PC-3 (cell line): ENCODE results near the gene SLC2A2. TPM values are rescaled to one million over a fixed set of nuclear protein-coding genes. Genes with fewer than 3 reads are reported as not detected.
A peak's percentile ranks its signal among the peaks of the same experiment; 100 is the strongest.

Experiments used
- ATAC-seq: fragments of 200-7000 bp; cut with Tn5 transposase; 2 replicates; pipeline ENCODE4 v1.9.1; 2020; ENCODE audit warnings: mild to moderate bottlenecking, moderate library complexity
- BruUV-seq: library from RNA; stranded (reverse); fragments of 400-500 nt; replicated peaks from 2 replicates; lab custom pipeline; 2021; lab: Mats Ljungman, UMichigan
- CTCF ChIA-PET: fragments of 300-600 bp; sonication (Branson Sonifier 250); formaldehyde crosslinking; loops from one replicate; lab custom pipeline; 2022; ENCODE audit warnings: antibody characterized with exemption; lab: Charles Lee
- POLR2A ChIA-PET: fragments of 300-600 bp; sonication (Branson Sonifier 250); formaldehyde crosslinking; loops from one replicate; lab custom pipeline; 2022; ENCODE audit warnings: antibody characterized with exemption; ENCODE audit not compliant: unreplicated experiment; lab: Charles Lee
- DNase-seq: peaks from one replicate; pipeline ENCODE4 v3.0.0-alpha.2; 2015
- H2AFZ ChIP-seq: fragments of 300-600 bp; sonication (generic); 2 replicates; pipeline ENCODE4 v1.6.0; 2016; ENCODE audit warnings: antibody characterized with exemption, low read length
- H3F3A ChIP-seq: fragments of 300-600 bp; sonication (generic); one replicate; pipeline ENCODE4 v1.6.0; 2017; ENCODE audit warnings: antibody characterized with exemption, low read length, control low read depth, mild to moderate bottlenecking; ENCODE audit not compliant: unreplicated experiment
- H3K27ac ChIP-seq: fragments of 300-600 bp; sonication (generic); 2 replicates; pipeline ENCODE4 v1.5.1; 2016; ENCODE audit warnings: mild to moderate bottlenecking, low read length
- H3K27me3 ChIP-seq: fragments of 300-600 bp; sonication (generic); 2 replicates; pipeline ENCODE4 v1.6.1; 2016; ENCODE audit warnings: low read length, mixed read lengths
- H3K36me3 ChIP-seq: fragments of 300-600 bp; sonication (generic); 2 replicates; pipeline ENCODE4 v1.6.1; 2016; ENCODE audit warnings: low read depth, mixed run types, low read length, mixed read lengths
- H3K4me1 ChIP-seq: fragments of 300-600 bp; sonication (generic); 2 replicates; pipeline ENCODE4 v1.5.1; 2016; ENCODE audit warnings: low read length; ENCODE audit not compliant: insufficient read depth
- H3K4me2 ChIP-seq: fragments of 300-600 bp; sonication (generic); 2 replicates; pipeline ENCODE4 v1.6.0; 2016; ENCODE audit warnings: low read length
- H3K4me3 ChIP-seq: fragments of 300-600 bp; sonication (generic); 2 replicates; pipeline ENCODE4 v1.5.1; 2016; ENCODE audit warnings: mild to moderate bottlenecking, low read length, mixed read lengths
- H3K79me2 ChIP-seq: fragments of 300-600 bp; sonication (generic); 2 replicates; pipeline ENCODE4 v1.6.1; 2017; ENCODE audit warnings: low read length, mixed read lengths
- H3K9ac ChIP-seq: fragments of 300-600 bp; sonication (generic); 2 replicates; pipeline ENCODE4 v1.6.0; 2016; ENCODE audit warnings: mild to moderate bottlenecking, low read length
- H3K9me2 ChIP-seq: fragments of 300-600 bp; sonication (generic); replicated peaks from 2 replicates; pipeline ENCODE4 v1.6.1; 2016; ENCODE audit warnings: mixed run types, low read length, mixed read lengths
- H3K9me3 ChIP-seq: fragments of 300-600 bp; sonication (generic); 2 replicates; pipeline ENCODE4 v1.6.1; 2016; ENCODE audit warnings: low read length, mixed read lengths
- H4K20me1 ChIP-seq: fragments of 300-600 bp; sonication (generic); 2 replicates; pipeline ENCODE4 v1.6.1; 2016; ENCODE audit warnings: low read length, mixed read lengths
- EZH2 ChIP-seq: fragments of 300-600 bp; sonication (generic); IDR thresholded peaks from one replicate; pipeline ENCODE4 v1.6.1; 2017; ENCODE audit warnings: antibody characterized with exemption, mild to moderate bottlenecking, low read length; ENCODE audit not compliant: unreplicated experiment
- EZH2phosphoT487 ChIP-seq: fragments of 300-600 bp; sonication (generic); IDR thresholded peaks from 2 replicates; pipeline ENCODE4 v1.6.1; 2018; ENCODE audit warnings: mild to moderate bottlenecking, antibody characterized with exemption, low read length, borderline replicate concordance
- intact Hi-C: fragments of 100-400 bp; cut with micrococcal nuclease; formaldehyde crosslinking; loops from 2 replicates; pipeline ENCODE4 v1.9.0; 2023
- total RNA-seq: library from RNA; depleted of rRNA; stranded (reverse); fragments of >200 nt; gene quantifications from 2 replicates; pipeline ENCODE4 v1.2.3, GENCODE V29; 2014
- TF ChIP-seq, protein P1 (sequence below): fragments of 300-600 bp; sonication (generic); conservative IDR thresholded peaks from 2 replicates; pipeline ENCODE4 v1.5.1; 2017; ENCODE audit warnings: antibody characterized with exemption, low read depth, mild to moderate bottlenecking, low read length

The SLC2A2 gene
- total RNA-seq, 1 experiment from 2014 or later, result not detected

DNA sequence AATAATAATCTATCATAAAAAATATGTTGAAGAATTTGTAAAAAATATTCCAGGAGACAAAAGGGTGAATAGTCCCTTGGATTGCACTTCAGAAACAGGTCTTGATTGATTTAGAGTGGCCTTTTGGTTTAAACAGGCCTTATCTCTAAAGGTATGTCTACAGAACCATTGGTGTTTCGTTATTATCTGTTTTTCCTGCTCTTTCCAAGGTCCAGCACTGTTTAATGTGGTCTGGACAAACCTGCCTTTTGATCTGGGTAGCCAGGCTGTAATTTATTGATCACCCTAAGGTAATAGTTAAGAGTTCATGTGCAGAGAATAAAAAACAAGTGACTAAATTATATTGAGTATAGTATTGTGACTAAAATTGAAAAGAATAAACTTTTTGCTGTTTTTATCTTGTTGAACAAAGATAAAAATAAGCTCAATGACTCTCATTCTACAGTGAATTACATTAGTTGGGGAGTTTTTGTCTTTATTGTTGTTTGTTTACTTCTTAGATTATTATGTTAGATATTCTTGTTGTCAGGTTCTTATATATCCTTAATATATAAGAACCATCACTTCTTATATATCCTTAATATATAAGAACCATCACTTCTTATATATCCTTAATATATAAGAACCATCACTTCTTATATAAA lies 25.1 kb downstream of the SLC2A2 start:
- ATAC-seq, result no peak

DNA sequence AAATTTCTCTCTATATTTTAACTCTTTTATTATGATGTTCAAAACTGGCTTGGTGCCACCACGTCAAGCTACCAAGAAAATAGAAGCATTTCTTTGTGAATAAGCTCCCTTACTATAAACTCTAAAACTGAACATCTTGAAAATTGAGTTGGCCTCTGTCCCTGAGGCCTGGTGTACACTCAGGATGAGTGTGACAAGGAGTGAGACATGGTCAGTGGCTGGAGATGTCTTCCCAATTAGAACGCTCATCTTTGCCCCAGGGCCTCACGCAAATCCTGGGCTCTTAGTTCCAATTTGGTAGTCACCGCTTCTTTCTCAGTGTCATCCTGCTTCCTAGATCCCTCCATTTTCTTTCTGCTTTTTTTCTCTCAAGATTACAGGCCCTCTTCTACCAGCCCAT lies 26.2 kb downstream of the SLC2A2 start:
- no TSS peak for BruUV-seq
- Histone ChIP-seq H3K9me2 (no peaks in the 10 kb centered on the region), H3K27me3 (no peaks in the 10 kb centered on the region), H3K36me3 (no peaks in the 10 kb centered on the region), H3F3A (peaks cover 7% of the 10 kb centered on the region), H3K79me2 (no peaks in the 10 kb centered on the region), H3K4me3 (no peak overlapping the region), H3K4me1 (peaks cover 48% of the 10 kb centered on the region), H3K4me2 (peak overlapping the region; percentile 49), H4K20me1 (no peaks in the 10 kb centered on the region), H3K9me3 (no peaks in the 10 kb centered on the region), H3K9ac (no peak overlapping the region), H2AFZ (0 out of 2 replicates have a peak overlapping the region, but pooled peaks have one; percentile 1), H3K27ac (peak overlapping the region; percentile 50)
- TF ChIP-seq EZH2 (no peak), EZH2phosphoT487 (no peak)
- TF ChIP-seq, protein P1, sequence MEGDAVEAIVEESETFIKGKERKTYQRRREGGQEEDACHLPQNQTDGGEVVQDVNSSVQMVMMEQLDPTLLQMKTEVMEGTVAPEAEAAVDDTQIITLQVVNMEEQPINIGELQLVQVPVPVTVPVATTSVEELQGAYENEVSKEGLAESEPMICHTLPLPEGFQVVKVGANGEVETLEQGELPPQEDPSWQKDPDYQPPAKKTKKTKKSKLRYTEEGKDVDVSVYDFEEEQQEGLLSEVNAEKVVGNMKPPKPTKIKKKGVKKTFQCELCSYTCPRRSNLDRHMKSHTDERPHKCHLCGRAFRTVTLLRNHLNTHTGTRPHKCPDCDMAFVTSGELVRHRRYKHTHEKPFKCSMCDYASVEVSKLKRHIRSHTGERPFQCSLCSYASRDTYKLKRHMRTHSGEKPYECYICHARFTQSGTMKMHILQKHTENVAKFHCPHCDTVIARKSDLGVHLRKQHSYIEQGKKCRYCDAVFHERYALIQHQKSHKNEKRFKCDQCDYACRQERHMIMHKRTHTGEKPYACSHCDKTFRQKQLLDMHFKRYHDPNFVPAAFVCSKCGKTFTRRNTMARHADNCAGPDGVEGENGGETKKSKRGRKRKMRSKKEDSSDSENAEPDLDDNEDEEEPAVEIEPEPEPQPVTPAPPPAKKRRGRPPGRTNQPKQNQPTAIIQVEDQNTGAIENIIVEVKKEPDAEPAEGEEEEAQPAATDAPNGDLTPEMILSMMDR, result no peak
- DNase-seq, result no peak
- intact Hi-C loops, result no loop called here
- ChIA-PET CTCF (no interaction called here), POLR2A (no interaction called here)
- no peak for ATAC-seq

More for the DNA sequence above, 25.1 kb downstream of the SLC2A2 start:
- DNase-seq, result no peak
- Histone ChIP-seq H3K27ac (peak overlapping the region; percentile 88), H3K27me3 (no peaks in the 10 kb centered on the region), H3K36me3 (no peaks in the 10 kb centered on the region), H2AFZ (no peak overlapping the region), H3K9ac (no peak overlapping the region), H3K4me1 (peaks cover 48% of the 10 kb centered on the region), H3K4me2 (peak overlapping the region; percentile 64; the same call in 1 of the 2 replicates), H3F3A (peaks cover 7% of the 10 kb centered on the region), H3K79me2 (no peaks in the 10 kb centered on the region), H3K9me2 (no peaks in the 10 kb centered on the region), H4K20me1 (no peaks in the 10 kb centered on the region), H3K9me3 (no peaks in the 10 kb centered on the region), H3K4me3 (no peak overlapping the region)
- POLR2A ChIA-PET, result no interaction called here
- CTCF ChIA-PET, result no interaction called here
- no TSS peak for BruUV-seq
- TF ChIP-seq EZH2phosphoT487, result no peak
- TF ChIP-seq, protein P1, result no peak
- no peak for TF ChIP-seq EZH2
- intact Hi-C loops, result no loop called here

DNA sequence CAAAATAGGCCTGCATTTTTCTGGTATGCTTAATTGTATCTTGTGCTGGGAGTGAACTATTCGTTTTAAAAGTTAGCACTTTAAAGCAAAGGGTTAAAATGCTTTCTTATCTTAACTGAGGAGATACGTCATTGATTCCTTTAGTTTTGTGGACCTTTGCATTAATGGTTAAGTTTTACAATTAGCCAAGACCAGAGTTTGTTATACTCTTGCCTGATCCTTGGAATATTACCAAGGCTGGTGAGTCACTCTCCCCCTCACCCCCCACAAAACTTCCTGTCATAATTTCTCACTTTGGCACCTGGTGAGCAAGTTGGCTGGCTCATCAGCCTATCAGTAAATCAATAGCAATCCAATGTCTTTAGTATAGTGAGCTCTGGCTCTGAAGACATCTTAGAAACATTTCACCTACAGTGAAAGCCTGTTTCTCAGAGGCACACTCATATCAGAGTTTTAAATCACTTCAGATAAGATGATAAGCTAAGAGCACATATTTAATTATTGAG lies 26.7 kb downstream of the SLC2A2 start:
- Histone ChIP-seq H3K27ac (peak overlapping the region; percentile 50), H3K9me3 (no peaks in the 10 kb centered on the region), H3K79me2 (no peaks in the 10 kb centered on the region), H3K4me1 (peaks cover 48% of the 10 kb centered on the region), H3F3A (peaks cover 7% of the 10 kb centered on the region), H3K9me2 (no peaks in the 10 kb centered on the region), H3K36me3 (no peaks in the 10 kb centered on the region), H3K4me2 (peak overlapping the region; percentile 49), H2AFZ (no peak overlapping the region), H3K4me3 (no peak overlapping the region), H4K20me1 (no peaks in the 10 kb centered on the region), H3K9ac (no peak overlapping the region), H3K27me3 (no peaks in the 10 kb centered on the region)
- ChIA-PET CTCF (no interaction called here), POLR2A (no interaction called here)
- peak; percentile 94 for DNase-seq
- TF ChIP-seq EZH2phosphoT487, result no peak
- BruUV-seq, result no TSS peak
- peak; percentile 33 for ATAC-seq
- intact Hi-C loops, result no loop called here
